Memory B cell (primary cell): ENCODE measurements around the gene HPSE2.
A peak's percentile ranks its signal among the peaks of the same experiment; 100 is the strongest.
"Not testable (repeated sequence)": the region's sequence is repeated elsewhere in the genome, so short reads cannot be mapped to it uniquely, and the experiment has no call there.

Source experiments
- ATAC-seq: fragments of 150-1000 bp; cut with Tn5 transposase; 2 replicates; pipeline ENCODE4 v1.10.0; 2021; ENCODE audit warnings: low read depth, mild to moderate bottlenecking, moderate library complexity
- DNase-seq, 2 donors: peaks; one replicate each; pipeline ENCODE4 v3.0.0; 2022; ENCODE audit warnings: low spot score in 2 of 2
- H3K27ac Mint-ChIP-seq: one replicate; pipeline ENCODE4 v1.8.0; 2022; ENCODE audit warnings: mild to moderate bottlenecking, moderate library complexity, mixed read lengths
- H3K27me3 Mint-ChIP-seq: one replicate; pipeline ENCODE4 v1.8.0; 2022; ENCODE audit warnings: mixed read lengths
- H3K36me3 Mint-ChIP-seq: one replicate; pipeline ENCODE4 v1.8.0; 2022; ENCODE audit warnings: mild to moderate bottlenecking, mixed read lengths
- H3K4me1 Mint-ChIP-seq: one replicate; pipeline ENCODE4 v1.8.0; 2022; ENCODE audit warnings: mixed read lengths
- H3K4me3 Mint-ChIP-seq: one replicate; pipeline ENCODE4 v1.8.0; 2022; ENCODE audit warnings: mild to moderate bottlenecking, moderate library complexity, mixed read lengths
- H3K9me3 Mint-ChIP-seq: one replicate; pipeline ENCODE4 v1.8.0; 2022; ENCODE audit warnings: mixed read lengths

Gene HPSE2

DNA sequence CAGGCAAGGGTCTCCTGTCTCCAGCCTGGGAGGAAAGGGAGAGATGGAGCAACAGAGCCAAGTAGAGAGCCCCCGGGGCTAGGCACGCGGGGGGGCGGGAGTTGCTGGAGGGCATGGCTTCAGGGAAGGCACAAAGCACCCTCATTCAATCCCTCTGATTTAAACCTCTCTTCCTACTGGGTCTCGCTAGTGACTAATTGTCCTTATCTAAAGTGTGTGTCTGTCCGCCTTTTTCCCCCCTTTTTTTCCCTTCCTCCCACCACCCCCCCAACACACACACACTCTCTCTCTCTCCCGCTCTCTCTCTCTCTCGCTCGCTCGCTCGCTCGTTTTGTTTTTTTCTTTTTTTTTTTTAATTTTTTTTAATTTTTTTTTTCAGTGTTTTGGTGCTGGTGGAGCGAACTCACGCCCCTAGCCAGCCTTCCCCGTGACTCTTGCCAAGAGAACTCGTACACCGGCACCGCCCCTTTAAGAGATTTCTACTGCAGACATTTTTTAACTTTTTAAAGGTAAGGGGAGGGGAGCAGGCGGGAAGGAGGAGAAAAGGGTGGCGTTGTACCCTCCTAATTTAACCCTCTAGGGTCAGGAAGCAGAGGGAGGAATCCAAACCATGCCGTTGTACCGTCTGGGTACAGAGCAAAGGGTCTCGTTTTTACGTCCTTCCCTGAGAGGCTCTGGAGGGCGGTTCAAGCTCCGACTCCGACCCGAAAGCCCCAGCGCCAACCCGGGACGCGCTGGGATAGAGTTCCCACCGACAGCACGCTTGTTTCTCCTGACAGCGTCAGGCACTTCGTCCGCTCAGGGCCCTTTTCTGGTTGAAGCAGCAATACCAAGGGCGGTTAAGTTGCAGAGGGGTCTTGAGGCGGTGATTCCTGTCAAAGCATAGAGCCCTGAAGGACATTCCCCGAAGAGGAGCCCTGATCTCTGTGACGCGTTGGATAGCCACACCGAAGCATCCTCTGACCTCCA is at the start of gene HPSE2:
HPSE2 (minus strand) TSS at position 195 of the 969 bp plus-strand sequence.
- no peak for DNase-seq
- peaks cover 3% of the 10 kb centered on the region for H3K9me3 Mint-ChIP-seq
- H3K4me1 Mint-ChIP-seq: peaks cover 10% of the 10 kb centered on the region
- no peak within 1 kb of the TSS for H3K27ac Mint-ChIP-seq
- peaks cover 22% of the 10 kb centered on the region for H3K27me3 Mint-ChIP-seq
- no peak for ATAC-seq
- peaks cover 3% of the 10 kb centered on the region for H3K36me3 Mint-ChIP-seq
- no peak within 1 kb of the TSS for H3K4me3 Mint-ChIP-seq

DNA sequence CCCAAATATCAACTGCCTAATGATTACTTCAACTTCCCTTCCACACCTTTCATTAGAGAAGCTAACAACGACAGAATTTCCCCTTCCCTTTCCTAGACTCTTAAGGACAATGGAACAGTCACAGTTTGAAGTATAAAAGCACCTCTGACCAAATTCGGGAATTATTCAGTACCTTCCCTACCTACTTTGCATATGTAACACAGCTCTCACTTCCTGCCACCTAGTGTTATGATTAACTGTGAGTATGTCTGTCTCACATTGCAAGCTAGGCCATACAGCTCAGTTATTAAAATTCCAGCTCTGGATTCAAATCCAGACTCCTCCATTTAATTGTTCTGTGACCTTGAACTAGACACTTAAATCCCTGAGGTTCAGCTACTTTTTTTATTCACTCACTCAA is 44.8 kb upstream of the HPSE2 start:
- peaks cover 7% of the 10 kb centered on the region for H3K4me1 Mint-ChIP-seq
- H3K4me3 Mint-ChIP-seq: no peak overlapping the region
- H3K27ac Mint-ChIP-seq: no peak overlapping the region
- peaks cover 9% of the 10 kb centered on the region for H3K27me3 Mint-ChIP-seq
- no peak for ATAC-seq
- H3K36me3 Mint-ChIP-seq: peaks cover 2% of the 10 kb centered on the region
- peaks cover 9% of the 10 kb centered on the region for H3K9me3 Mint-ChIP-seq
- DNase-seq: no peak

DNA sequence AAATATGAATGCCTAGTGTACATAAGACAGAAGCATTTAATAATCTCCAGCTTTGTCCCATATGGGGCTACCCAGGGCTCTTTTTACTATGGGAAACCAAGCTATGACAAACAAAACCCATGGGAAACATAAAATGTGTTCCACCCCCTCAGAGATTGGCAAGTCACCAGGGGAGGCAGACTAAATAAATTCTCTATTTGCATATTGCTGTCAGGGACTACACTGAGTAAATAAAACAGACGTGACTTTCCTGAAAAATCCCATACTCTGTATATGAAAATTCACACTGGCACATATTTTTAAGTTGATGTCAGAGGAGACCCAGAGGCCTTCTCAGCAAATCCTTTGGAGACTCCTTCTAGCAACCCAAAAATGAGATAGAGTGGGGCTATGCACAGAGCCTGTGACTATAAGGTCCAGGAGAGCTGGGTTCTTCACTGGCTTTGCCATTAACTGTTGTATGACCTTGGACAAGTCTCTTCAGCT is 44.0 kb upstream of the HPSE2 start:
- no peak overlapping the region for H3K27ac Mint-ChIP-seq
- H3K36me3 Mint-ChIP-seq: no peaks in the 10 kb centered on the region
- H3K27me3 Mint-ChIP-seq: peaks cover 8% of the 10 kb centered on the region
- H3K4me1 Mint-ChIP-seq: peaks cover 7% of the 10 kb centered on the region
- no peak overlapping the region for H3K4me3 Mint-ChIP-seq
- H3K9me3 Mint-ChIP-seq: peaks cover 8% of the 10 kb centered on the region
- ATAC-seq: no peak
- no peak for DNase-seq

DNA sequence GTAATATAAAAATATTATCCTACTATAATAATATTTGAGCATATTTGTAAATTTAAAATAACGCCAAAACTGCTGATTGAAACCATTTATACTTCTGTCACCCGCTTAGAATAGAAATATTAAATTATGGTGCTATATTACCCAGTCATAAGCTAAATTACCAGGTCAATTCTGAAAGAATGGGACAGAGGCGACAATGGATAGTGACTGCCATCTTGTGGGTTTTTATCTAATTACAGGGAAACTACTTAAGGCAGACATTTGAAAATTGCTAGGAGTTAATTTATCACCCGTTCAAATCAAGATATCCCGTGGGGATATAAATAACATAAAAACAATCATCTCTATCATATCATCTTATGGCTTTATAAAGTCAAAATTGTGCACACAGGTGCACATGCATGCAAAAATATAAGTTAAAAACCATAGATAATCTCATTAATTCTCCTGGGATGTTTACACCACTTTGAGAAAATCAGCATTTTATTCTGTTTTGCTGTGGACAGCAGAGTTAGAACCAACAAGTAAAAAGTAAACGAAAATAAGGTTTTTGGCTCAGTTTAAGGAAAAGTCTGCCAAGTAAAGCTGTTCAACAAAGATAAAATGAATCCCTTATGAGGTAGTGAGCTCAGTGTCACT is 41.3 kb upstream of the HPSE2 start:
- Mint-ChIP-seq H3K36me3 (no peaks in the 10 kb centered on the region), H3K27me3 (peaks cover 8% of the 10 kb centered on the region), H3K4me3 (no peak overlapping the region), H3K9me3 (peaks cover 2% of the 10 kb centered on the region), H3K27ac (no peak overlapping the region), H3K4me1 (peaks cover 7% of the 10 kb centered on the region)
- DNase-seq (no peak), ATAC-seq (no peak)

DNA sequence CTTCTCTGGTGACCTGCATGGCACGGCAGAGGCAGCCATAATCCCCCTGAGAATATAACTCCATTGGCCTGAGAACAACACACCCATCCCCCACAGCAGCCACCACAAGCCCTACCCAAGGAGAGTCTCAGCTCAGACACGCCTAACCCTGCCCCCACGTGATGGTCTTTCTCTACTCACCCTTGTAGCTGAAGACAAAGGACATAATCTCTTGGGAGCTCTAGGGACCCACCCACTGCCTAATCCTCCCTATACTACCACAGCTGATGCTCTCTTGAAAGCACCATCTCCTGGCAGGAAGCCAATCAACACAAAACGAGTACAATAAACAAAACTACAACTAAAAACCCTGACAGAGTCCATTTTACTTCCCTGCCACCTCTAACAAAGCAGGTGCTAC is 30.7 kb upstream of the HPSE2 start:
- Mint-ChIP-seq H3K27ac (no peak overlapping the region), H3K4me3 (no peak overlapping the region)

DNA sequence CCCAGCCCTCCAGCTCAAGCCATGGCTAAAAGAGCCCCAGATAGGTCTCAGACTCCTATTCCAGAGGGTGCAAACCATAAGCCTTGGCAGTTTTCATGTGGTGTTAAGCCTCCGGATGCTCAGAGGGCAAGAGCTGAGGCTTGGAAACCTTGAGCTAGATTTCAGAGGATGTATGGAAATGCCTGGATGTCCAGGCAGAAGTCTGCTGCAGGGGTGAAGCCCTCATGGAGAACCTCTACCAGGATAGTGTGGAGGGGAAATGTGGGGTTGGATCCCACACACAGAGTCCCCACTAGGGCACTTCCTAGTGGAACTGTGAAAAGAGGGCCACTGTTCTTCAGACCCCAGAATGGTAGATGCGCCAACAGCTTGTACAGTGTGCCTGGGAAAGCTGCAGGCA is 13.2 kb upstream of the HPSE2 start:
- Mint-ChIP-seq H3K9me3 (peaks cover 4% of the 10 kb centered on the region), H3K4me1 (no peaks in the 10 kb centered on the region), H3K27ac (no peak overlapping the region), H3K4me3 (no peak overlapping the region), H3K27me3 (peaks cover 4% of the 10 kb centered on the region), H3K36me3 (peaks cover 1% of the 10 kb centered on the region)
- DNase-seq: no peak
- no peak for ATAC-seq

More for the DNA sequence above, 30.7 kb upstream of the HPSE2 start:
- DNase-seq (no peak), ATAC-seq (no peak)
- no peaks in the 10 kb centered on the region for H3K36me3 Mint-ChIP-seq
- H3K27me3 Mint-ChIP-seq: peaks cover 5% of the 10 kb centered on the region
- no peaks in the 10 kb centered on the region for H3K4me1 Mint-ChIP-seq
- peaks cover 6% of the 10 kb centered on the region for H3K9me3 Mint-ChIP-seq

DNA sequence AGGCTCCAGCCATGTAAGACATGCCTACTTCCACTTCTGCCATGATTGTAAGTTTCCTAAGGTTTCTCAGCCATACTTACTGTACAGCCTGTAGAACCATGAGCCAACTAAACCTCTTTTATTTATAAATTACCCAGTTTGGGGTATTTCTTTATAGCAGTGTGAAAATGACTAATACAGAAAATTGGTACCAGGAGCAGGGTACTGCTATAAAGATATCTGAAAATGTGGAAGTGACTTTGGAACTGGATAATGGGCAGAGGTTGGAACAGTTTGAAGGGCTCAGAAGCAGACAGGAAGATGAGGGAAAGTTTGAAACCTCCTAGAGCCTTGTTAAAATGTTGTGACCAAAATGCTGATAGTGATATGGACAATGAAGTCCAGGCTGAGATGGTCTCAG is 12.2 kb upstream of the HPSE2 start:
- H3K27ac Mint-ChIP-seq, H3K36me3 Mint-ChIP-seq, H3K9me3 Mint-ChIP-seq, H3K4me1 Mint-ChIP-seq, H3K27me3 Mint-ChIP-seq, H3K4me3 Mint-ChIP-seq, DNase-seq, ATAC-seq: not testable (repeated sequence)

DNA sequence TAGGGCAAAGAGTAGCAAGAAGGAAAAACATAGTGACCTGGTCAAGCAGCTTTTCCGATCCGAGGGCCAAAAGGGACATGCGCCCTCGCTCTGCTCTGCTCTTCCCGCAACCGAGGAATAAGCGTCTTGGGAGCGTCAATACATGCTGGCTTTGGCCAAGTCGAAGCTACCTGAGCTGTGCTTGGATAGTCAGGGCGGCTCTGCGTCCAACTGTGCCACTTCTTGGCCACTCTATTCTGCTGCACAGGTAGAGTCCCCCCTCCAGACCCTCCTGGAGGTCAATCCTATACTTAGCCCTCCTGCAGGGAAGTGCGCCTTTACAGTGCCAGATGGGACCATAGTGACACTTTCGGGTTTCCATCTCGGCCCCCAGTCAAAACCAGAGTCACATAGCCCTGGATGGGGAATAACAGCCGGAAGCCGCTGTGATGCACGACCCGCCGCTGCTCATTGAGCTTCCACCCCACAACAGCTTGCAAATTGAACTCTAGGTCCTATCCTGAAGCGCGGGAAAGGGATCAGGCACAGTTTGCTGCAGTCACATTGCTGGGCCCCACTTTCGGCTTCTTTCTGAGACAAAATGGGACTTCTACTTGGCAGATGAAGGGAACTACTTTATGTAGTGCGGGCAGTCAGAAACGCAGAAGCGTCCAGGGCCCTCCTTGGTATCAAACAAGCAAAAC is 1.1 kb upstream of the HPSE2 start:
- Mint-ChIP-seq H3K27ac (no peak overlapping the region), H3K9me3 (peaks cover 2% of the 10 kb centered on the region), H3K27me3 (peaks cover 20% of the 10 kb centered on the region), H3K36me3 (peaks cover 3% of the 10 kb centered on the region), H3K4me1 (peaks cover 7% of the 10 kb centered on the region), H3K4me3 (no peak overlapping the region)
- DNase-seq (no peak), ATAC-seq (no peak)

DNA sequence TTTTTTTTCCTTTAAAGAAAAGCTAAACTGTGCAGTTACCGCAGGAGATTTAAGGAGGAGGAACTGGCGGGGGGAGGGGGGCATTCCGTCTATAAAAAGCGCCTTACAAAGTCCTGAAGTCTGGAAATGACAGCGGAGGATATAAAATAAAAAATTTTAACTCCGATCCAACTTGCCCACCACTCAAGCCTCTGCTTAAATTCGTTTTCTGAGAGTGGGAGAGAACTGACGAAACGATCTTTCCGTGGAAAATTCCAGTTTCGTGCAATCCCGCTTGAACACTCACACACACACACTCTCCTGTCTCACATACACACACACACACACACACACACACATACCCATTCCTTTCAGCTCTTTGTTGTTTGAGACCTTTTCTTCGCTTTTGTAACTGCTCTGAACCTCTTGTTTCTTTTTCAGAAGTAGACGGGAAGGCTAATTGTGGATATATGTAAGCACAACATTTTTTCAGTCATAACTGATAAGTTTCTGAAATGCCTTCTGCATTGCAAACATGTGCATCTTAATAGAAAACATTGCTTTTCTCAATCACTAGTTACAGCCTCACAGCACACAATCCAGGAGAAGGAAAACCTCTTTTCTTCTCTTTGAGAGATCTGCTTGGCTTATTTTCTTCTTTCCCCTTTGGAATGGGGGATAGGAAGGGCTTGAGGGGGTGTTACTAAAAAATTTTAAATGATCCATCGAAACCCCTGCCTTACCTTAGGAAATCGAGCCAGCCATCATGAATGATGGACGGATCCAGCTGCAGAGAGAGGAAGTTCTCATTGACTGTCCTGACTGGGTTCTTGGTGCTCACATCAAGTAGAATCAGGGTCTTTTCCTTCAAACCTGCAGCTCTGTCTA is 628 bp downstream of the HPSE2 start:
- Mint-ChIP-seq H3K4me1 (peaks cover 10% of the 10 kb centered on the region), H3K4me3 (no peak overlapping the region), H3K27ac (no peak overlapping the region), H3K27me3 (peaks cover 19% of the 10 kb centered on the region), H3K36me3 (peaks cover 3% of the 10 kb centered on the region), H3K9me3 (peaks cover 3% of the 10 kb centered on the region)
- no peak for DNase-seq
- ATAC-seq: no peak

DNA sequence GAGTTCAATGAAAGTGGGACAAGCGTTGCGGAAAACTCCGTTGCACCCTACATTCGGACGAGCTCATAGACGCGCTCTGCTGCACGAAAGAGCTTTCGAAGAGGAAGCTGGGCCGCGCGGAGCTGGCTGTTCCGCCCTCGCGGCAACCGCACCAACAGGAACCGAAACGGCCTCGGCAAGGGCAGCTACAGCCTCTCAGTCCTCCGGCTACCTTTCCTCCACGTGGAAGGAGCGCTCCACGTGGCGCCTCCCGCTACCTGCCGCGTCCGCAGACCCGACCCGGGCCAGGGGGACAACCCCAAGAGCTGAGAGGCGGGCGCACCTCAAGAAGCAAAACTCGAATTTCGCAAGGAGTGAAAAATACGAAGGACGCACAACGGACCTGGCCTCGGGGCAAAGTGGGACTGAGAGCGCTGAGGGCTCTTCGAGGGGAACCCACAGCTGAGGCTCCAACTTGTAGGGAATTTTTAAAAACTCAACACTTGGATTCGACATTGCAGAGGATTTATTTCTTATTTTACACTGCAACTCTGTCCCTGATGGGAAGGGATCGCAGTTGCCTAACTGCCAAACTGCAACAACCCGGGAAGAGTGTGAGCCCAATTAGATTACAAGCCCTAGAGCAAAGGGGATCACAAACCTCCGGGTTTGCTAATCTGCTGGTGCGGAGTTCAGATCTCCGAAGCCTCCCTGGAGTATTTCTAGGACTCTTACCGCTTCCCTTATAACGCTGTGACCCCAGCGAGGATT is 1.4 kb downstream of the HPSE2 start:
- DNase-seq: peak; percentile 51 to 67
- peaks cover 3% of the 10 kb centered on the region for H3K36me3 Mint-ChIP-seq
- peaks cover 3% of the 10 kb centered on the region for H3K9me3 Mint-ChIP-seq
- H3K27me3 Mint-ChIP-seq: peaks cover 23% of the 10 kb centered on the region
- peak; percentile 99 for ATAC-seq
- peak overlapping the region; percentile 67 for H3K27ac Mint-ChIP-seq
- H3K4me1 Mint-ChIP-seq: peaks cover 10% of the 10 kb centered on the region
- peak overlapping the region; percentile 62 for H3K4me3 Mint-ChIP-seq

DNA sequence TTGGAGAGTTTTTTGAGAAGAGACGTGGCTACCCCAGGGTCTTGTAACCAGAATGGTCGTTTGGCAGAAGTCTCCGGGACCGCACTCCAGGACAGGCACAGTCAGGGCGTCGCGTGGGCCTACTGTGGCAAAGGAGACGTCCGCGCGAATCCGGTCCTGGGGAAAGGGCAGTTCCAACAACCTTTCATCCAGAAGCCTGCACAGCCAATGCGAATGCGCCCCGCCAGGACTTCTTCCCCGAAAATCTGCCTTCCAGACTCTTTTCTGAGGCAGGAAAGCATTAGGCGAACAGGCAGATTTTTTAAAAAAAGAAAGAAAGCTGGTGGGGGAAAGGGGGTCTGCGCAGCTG is 2.0 kb downstream of the HPSE2 start:
- Mint-ChIP-seq H3K4me3 (peak overlapping the region; percentile 62), H3K27ac (no peak overlapping the region), H3K27me3 (peaks cover 24% of the 10 kb centered on the region), H3K4me1 (peaks cover 10% of the 10 kb centered on the region), H3K36me3 (peaks cover 3% of the 10 kb centered on the region), H3K9me3 (peaks cover 3% of the 10 kb centered on the region)
- ATAC-seq (no peak), DNase-seq (no peak)

DNA sequence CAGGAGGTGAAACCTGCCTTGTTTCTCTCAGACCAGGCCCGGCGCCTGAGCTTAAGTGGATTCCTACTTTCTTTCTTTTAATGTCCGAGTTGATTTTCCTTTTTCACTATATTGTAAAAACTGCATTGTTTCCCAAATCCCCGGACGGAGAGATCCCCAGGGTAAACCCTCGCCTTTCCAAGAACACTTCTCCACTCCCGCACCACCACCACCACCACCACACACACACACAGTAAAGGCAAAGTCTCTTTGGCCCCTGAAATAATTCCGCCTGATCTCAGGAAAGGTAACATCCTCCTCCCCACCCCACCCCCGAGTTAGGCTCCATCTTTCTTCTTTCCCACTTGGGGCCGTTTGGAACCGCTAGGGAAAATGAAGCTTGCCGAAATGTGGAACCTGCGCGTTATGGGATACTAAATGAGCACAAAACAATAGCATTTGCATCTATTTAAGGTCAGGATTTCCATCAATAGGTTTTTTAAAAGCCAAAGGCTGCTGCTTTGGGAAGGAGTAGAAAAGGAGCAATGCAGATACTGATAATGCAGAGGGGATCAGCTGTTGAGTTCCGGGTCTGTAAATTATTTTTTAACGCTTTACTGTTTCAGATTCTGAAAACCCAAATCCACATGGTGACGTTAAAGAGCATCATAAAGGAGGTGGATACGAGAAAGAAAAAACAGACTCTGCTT is 2.5 kb downstream of the HPSE2 start:
- peaks cover 25% of the 10 kb centered on the region for H3K27me3 Mint-ChIP-seq
- peaks cover 10% of the 10 kb centered on the region for H3K4me1 Mint-ChIP-seq
- peaks cover 3% of the 10 kb centered on the region for H3K36me3 Mint-ChIP-seq
- H3K4me3 Mint-ChIP-seq: peak overlapping the region; percentile 47
- H3K27ac Mint-ChIP-seq: no peak overlapping the region
- ATAC-seq: no peak
- peaks cover 5% of the 10 kb centered on the region for H3K9me3 Mint-ChIP-seq
- no peak for DNase-seq
